NCI-H2227 (cell line): Measurements from ENCODE around the gene PTCH1.
A peak's percentile ranks its signal among the peaks of the same experiment; 100 is the strongest.

ENCODE experiments used
- DNase-seq: peaks from one replicate; lab custom pipeline; 2025; ENCODE audit not compliant: unreplicated experiment; lab: John Stamatoyannopoulos, UW

Gene PTCH1

GRCh38 chr9:95465115-95465514, 51.7 kb downstream of the PTCH1 start:
- DNase-seq: no peak

- DNase-seq: no peak
These were observed 53.4 kb downstream of the PTCH1 start for GRCh38 chr9:95463148-95464060.

DNA sequence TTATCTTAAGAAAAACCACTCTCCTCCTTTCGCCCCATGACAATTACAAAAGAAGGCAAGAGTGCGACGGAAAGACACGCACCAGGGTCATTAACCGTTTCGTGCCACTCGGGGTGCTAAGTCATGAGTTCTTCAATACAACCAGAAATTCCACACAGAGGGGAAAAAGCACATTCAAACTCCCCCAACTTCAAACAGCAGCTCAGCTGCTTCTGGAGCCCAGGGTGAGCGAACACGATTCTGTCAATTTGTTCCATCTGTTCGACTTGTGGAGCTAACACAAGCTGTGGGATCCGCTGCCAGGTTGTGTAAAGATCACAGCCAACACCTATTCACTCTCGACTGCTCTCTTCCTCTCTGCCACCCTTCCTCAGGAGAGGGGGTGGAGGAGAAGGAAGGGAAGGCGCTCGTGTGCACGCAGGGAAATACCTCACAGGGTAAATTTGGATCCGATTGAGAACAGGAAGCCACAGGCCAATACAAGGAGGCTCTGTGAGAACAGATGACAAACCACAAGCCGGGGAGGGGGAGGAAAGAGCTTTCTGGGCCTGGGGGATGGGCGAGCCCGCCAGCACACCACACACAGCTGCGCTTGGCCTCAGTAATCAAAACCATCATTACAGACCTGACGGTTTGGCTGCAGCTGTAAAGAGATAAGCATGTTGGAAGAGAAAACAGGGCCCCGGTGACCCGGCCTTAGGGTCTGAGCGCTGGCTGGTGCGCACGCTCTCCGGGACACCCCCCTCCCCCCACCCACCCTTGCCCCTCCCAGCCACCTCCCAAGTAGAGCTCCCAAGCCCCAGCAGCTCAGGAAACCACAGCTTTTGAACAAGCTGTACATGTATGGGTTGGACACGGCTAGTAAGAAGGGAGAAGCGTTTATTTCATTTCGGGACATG, 54.3 kb downstream of the PTCH1 start:
- DNase-seq: peak; percentile 84

DNA sequence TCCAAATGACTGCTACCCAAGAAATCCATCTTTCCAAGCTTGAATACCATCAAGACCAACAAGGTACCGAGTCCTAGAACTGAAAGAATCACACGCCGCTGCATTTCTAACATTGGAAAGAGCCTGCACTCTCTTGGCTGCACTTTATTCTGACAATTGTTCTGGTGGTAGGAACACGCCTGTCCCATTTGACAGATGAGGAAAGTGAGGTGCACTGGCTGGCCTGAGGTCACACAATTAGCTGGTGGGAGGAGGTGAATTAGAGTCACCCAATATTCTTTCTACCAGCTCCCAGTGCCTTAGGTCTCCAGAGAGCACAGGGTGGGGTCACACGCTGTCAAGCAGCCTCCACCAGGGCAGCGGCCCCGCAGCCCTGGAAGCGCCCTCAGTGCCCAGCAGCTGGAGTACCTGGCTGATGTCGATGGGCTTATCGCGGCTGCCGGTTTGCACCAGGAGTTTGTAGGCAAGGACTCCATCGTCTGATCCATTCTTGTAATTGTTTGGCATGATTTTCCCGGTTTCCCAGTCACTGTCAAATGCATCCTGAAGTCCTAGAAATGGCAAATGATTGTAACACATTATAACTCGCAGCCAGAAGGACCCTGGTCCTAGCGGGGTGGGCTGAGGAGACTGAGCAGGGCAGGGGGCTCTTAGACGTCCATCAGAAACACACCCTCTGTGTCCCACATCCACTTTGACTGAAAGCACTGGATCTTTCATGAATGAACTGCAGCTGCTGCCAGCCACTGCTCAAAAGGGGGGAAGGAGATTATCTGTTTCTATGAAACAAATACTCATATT, 55.1 kb downstream of the PTCH1 start:
- DNase-seq: no peak

DNA sequence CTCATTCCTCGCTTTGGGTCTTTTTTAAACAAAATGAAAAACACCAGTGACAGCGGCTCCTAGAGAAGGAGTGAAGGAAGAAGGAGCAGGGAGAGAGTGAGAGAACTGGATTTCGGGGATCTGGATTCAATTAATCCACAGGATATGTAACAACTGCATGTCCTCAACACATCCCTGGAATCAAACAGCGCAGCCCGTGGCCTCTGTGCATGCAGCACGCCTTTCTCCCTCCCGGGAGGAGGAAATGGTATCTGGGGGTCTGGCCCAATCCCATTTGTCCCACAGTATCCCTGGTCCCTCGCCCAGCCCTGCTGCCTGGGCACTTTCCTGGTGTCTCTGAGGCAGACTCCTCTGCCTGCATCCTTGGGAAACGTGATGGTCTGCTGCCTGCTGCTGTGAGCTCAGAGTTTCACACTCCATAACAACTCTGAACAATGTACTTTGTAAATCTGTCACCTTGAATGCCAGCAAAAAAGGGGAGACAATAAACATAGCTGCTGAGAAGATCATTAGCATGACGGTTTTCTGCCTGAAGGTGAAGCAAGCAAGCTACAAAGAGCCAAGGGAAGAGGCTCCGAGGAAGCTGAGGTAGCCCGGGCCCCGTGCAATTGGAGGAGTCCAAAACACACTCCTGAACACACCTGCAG, 56.1 kb downstream of the PTCH1 start:
- DNase-seq: no peak

DNA sequence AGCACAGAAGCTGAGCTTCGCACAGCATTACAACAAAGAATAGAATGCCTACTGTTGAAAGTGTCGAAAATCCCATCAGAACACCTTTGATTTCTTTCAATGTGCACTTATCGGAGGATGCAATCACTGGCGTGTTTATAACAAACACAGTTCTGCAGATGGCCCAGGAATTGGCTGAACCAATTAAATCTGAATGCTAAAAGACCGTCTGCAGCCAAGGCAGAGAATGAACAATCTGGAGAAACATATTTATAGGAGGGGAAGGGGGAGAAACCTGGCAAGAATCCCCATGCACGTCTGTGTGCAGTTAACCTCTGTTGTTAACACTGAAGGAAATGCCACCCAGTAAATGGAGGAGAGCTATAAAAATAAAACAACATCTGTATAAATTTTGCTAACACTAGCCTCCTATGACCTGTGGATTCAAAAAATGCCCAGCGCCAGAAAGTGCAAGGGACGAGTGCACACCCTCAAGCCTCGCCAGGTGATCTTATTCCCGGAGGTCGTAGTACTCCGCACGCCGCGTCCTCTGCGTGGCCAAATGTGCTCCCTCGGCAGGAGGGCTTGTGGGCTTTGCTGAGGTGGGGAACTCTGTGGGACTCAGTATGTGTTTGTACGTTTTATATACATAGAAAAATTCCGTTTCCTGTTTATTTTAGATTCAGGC, 56.8 kb downstream of the PTCH1 start:
- peak; percentile 13 for DNase-seq

DNA sequence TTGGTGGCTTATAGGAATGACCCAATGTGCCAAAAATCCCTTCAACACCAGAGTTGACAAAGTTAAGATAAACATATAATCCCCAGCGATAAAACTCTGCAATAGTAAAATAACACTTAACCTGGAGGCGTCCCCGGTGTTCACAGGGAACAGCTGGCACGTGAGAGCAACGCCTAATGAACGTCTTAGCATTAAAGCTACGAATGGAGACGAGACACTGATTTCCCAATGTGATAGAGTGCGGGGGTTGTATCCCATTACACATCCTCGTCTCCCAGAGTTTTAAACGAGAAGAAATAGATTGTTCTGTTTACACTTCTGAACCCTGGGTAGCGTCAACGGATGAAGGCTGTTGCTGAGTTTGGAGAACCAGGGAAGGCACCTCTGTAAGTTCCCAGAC, 57.6 kb downstream of the PTCH1 start:
- no peak for DNase-seq

DNA sequence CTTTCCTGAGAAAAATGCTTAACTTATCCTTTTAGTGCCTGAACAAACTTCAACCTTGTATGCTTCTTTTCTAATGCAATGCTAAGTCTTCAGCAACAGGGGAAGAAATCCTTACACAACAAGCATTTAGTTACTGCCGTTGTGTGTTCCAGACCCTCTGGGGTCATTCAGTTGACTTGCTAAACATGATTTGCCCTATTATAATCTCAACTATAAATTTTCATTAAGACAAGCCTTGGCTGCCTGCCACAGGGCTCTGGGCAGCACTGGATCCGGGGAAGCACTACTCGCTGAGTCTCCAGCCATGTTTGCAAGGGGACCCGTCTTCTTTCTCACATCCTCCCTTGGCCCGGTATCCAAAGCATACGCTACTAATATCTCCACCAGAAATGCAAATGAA, 58.1 kb downstream of the PTCH1 start:
- DNase-seq: peak; percentile 52

GRCh38 chr9:95457769-95458168, 59.0 kb downstream of the PTCH1 start:
- no peak for DNase-seq

- no peak for DNase-seq
These were observed 61.1 kb downstream of the PTCH1 start for GRCh38 chr9:95455714-95456113.

GRCh38 chr9:95452176-95452575, 64.6 kb downstream of the PTCH1 start:
- no peak for DNase-seq

DNA sequence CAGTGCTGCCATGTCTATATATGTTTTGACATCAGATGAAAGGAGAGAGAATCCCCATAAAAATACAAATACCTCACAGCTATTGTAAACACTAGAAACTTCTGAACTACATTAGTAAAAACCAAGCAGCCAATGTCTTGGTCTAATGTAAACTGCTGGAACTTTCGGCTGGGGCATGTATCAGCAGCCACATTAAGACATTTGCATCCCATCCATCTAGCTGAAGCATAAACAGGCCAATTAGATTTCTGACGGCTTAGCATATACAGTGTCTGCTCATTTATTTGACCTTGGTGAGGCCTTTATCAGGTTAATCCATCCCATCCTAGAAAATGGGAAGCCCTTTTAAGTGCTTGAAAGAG, 65.7 kb downstream of the PTCH1 start:
- DNase-seq: no peak

DNA sequence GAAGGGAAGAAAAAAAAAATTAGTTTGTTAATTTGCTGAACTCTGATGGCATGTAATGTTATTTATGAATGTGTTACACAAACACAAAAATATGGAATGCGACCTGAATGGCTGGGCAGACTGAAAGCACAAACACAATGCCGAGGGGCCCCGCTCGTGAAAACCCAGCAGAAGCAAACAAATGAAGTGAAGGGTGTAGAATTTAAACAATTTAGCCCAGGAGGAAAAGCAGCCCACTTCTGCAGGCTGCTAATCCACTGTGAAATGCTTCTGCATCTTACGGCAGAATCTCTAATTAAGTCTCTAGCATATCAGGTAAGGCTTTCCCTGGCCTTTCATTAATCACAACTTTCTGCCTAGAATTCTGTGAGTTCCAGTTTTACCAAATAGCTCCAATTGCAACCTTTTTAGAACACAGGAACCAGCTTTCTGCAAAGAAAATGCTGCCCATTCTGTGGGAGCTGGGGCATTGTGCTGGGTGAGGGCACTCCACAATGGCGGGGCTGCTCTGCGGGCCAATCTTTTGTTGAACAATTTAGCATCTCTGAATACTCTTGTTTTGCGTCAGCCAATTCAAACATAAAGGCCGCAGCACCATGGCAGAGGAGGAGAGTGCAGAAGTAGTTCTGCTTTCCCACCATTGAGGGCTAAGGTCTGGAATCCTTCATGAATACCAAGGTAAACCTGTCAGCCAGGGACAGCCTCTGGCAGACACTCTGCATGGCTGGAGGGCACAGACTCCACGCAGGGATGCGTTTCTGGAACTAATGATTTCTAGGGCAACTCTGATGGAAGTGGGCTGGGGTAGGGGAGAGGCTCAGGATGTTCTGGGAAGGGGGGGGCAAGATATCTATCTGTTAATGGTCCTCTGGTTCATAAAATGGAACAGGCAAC, 66.4 kb downstream of the PTCH1 start:
- no peak for DNase-seq

GRCh38 chr9:95449016-95449415, 67.8 kb downstream of the PTCH1 start:
- no peak for DNase-seq

- DNase-seq: no peak
These were observed 68.9 kb downstream of the PTCH1 start for GRCh38 chr9:95447660-95448420.

- no peak for DNase-seq
These were observed 69.8 kb downstream of the PTCH1 start for GRCh38 chr9:95446984-95447383.

GRCh38 chr9:95446259-95446658, 70.5 kb downstream of the PTCH1 start:
- no peak for DNase-seq

DNA sequence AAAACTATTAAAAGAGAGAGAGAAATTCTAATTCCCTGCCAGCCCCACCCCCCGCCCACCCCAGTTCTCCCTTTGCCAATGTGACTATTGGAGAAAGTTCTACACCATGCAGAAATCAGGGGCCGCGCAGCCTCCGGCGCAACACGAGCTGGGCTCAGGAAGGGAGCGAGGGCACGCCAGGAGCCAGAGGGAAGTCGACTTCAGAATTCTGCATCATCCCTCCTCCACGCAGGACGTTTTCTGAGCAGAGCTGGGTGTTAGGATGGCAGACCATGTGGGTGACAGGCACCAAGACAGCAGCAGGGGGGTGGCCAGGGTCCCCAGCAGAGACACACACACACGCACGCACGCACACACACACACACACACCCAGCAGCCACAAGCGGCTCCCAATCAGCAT, 72.6 kb downstream of the PTCH1 start:
- no peak for DNase-seq
